SIG-M5 (cell line): ENCODE data around the gene SLC49A3.
"Not testable (repeated sequence)": the region's sequence is repeated elsewhere in the genome, so short reads cannot be mapped to it uniquely, and the experiment has no call there.

Experiments
- DNase-seq: peaks from one replicate; lab custom pipeline; 2025; lab: John Stamatoyannopoulos, UW

The SLC49A3 gene

DNA sequence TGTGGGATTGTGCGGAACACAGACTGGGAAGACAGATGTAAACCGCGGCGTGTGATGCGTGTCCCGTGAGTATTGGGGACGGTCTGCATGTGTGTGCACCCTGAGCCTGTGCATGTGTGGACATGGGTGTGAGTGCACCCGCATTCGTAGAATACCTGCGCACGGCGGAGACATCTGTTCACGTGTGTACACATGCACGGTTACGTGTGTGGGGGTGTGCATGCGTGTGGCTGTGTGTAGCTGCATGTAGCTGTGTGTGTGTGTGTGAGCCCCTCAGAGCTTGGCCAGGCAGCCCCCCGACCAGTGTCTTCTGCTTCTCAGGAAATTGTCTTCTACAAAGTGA is 34.5 kb downstream of the SLC49A3 start:
- no peak for DNase-seq

- DNase-seq, result no peak
Observed at GRCh38 chr4:653831-654502, 35.0 kb downstream of the SLC49A3 start.

- no peak for DNase-seq
Observed at GRCh38 chr4:653080-653821, 35.7 kb downstream of the SLC49A3 start.

DNA sequence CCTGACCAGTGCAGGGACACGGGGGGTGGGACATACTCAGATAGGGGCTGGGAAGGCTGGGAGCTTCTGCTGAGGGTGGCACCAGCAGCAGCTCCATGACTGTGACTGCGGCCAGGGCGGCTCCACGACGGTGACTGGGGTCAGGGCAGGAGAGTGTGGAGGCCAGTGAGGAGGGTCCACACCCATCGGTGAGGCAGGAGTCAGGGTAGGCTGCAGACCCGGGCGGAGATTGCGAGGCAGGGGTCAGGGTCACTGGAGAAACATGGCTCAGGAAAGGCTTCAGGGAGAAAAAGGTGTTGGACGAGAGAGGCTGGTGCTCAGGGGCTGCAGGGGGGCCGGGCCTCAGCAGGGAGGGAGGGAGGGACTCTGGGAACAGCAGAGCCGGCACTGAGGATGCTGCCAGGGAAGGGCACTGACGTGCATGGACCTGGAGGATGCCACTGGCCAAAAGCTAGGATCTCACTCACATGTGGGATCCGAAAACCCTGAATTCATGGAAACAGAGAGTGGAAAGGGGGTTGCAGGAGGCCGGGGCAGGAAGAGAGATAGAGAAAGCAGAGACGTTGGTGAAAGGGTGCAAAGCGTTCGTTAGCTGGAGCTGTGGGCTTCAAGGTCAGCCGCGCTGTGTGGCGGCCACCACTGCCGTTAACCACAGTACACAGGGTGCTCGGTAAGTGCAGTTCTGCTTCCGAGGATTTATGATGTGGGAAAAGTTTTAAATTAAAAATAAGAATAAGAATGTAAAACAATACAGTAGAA is 36.9 kb downstream of the SLC49A3 start:
- no peak for DNase-seq

DNA sequence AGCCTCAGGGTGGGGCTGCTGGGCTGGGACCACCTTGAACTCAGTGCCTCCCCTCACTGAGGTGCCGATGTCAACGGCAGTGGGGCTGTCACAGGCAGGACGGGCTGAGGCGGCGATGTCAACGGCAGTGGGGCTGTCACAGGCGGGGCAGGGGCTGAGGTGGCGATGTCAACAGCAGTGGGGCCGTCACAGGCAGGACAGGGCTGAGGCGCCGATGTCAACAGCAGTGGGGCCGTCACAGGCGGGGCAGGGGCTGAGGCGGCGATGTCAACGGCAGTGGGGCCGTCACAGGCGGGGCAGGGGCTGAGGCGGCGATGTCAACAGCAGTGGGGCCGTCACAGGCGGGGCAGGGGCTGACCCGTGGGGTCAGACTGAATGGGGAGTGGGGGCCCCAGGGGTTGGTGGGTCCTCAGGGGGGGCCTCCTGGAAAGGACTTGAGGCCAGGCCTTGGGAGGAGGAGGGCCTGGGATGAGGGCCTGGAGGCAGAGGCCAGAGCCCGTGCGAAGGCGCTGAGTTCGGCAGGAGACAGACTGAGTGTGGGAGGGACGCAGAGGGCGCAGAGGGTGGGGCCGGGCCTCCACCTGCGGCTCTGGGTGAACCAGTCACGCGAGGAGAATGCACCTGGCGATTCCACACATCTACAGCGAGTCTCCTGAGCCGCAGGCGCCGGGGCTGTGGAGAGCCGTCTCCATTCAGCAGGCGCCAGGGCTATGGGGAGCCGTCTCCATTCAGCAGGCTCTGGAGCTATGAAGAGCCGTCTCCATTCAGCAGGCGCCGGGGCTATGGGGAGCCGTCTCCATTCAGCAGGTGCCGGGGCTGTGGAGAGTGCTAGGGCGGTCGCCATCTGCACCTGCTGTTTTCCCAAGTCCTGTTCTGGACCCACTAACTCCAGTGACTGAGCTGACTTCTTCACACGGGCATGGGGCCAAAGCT is 37.7 kb downstream of the SLC49A3 start:
- DNase-seq, result no peak

GRCh38 chr4:650461-650860 is 38.5 kb downstream of the SLC49A3 start:
- no peak for DNase-seq

DNA sequence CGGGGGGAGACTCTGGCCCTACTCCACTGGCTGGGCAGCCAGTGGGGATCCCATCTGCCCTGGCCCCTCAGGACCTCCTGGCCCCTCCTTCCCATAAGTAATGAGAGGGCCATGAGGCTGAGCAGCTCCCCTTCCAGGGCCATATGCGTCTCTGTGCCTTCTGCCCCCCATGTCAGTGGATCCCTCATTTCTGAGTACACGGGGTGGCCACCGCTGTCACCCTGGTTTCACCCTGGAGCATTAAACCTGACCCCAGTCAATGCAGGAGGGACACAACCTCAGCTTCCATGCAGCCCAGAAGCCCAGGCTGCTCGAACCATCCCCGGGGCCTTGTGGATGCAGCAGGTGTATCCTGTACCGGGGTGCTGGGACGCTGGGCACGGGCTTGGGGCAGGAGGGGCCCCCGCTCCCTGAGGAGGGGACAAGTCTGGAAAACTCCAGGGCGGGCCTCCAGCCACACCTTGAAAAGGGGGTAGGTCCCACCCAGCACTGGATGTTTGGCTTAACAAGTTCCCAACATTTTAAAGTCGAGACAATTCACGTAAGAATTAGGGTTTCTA is 39.1 kb downstream of the SLC49A3 start:
- no peak for DNase-seq

GRCh38 chr4:649293-649625 is 39.7 kb downstream of the SLC49A3 start:
- no peak for DNase-seq

- no peak for DNase-seq
Observed at GRCh38 chr4:648579-649292, 40.2 kb downstream of the SLC49A3 start.

DNA sequence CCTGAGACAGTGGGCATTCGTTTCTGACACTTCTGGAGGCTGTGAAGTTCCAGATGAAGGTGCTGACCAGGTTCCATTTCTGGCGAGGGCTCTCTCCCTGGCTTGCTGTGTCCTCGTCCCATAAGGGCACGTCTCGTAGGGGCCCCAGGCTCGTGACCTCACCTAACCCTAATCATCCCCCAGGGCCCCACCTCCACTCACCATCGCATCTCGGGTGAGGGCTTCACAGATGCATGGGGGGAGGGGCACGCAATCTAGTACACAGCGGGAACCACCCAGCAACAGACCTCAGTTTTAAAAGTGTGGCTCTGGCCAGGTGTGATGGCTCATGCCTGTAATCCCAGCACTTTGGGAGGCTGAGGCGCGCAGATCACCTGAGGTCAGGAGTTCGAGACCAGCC is 41.5 kb downstream of the SLC49A3 start:
- DNase-seq, result no peak

- DNase-seq, result no peak
Observed at GRCh38 chr4:646460-646859, 42.5 kb downstream of the SLC49A3 start.

GRCh38 chr4:642366-642765 is 46.6 kb downstream of the SLC49A3 start:
- not testable (repeated sequence) for DNase-seq

DNA sequence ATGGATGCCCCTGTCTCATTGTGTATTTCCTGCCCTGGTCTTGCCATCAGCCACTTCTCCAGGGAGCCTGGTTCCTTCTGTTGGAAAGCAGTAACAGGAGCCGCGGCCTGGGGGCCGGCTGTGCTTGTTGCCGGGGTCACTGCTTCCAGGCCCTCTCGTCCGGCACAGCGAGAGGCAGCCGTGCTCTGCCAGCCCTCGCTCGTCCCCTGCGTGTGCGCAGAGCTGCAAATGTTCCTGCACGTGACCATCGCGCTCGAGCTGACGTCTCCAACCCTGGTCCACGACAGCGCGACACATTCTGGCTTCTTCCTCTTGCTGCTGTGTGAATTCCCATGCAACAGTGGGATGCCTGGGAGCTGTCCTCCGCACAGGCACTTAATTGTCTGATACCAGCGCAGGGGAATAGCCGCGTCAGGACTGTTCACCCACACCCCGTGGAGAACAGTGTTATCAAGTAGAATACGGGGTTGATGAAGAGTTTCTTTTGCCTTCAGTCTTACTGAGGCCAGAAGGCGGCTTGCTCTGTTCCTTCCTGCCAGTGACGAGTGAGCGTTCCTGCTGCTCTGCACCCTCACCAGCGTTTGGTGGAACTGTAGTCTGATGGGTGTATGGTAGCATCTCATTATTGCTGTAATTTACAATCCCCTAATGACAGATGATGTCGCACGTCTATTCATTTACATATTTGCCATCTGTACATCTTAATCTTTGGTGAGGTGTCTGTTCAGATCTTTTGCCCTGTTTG is 51.2 kb downstream of the SLC49A3 start:
- DNase-seq, result no peak

DNA sequence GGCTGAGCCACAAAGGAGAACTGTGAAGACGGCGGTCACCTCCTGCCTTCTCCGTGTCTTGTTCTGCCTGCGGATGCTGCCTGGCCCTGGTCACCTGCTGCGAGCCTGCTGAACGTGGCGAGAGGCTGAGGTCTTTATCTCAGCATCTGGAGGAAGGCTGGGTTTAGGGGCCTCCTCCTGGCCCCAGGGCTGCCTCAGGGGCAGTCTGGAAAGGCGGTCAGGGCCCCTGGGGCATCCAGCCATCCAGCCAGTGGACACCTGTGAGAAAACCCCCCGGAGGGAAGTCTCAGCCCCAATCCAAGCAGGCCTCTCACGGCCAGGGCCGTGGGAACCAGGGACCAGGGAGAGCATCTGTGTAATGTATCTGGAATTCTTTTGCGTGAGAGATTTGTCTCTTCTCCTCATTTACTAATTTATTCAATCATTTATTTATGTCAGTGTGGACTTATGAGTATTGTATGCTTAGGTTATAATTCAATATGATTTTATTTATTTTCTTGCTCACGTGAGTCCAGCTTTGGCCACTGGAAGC is 52.3 kb downstream of the SLC49A3 start:
- no peak for DNase-seq

- DNase-seq, result no peak
Observed at GRCh38 chr4:635851-636627, 52.9 kb downstream of the SLC49A3 start.

- not testable (repeated sequence) for DNase-seq
Observed at GRCh38 chr4:635066-635835, 53.7 kb downstream of the SLC49A3 start.

- no peak for DNase-seq
Observed at GRCh38 chr4:634599-634985, 54.4 kb downstream of the SLC49A3 start.

DNA sequence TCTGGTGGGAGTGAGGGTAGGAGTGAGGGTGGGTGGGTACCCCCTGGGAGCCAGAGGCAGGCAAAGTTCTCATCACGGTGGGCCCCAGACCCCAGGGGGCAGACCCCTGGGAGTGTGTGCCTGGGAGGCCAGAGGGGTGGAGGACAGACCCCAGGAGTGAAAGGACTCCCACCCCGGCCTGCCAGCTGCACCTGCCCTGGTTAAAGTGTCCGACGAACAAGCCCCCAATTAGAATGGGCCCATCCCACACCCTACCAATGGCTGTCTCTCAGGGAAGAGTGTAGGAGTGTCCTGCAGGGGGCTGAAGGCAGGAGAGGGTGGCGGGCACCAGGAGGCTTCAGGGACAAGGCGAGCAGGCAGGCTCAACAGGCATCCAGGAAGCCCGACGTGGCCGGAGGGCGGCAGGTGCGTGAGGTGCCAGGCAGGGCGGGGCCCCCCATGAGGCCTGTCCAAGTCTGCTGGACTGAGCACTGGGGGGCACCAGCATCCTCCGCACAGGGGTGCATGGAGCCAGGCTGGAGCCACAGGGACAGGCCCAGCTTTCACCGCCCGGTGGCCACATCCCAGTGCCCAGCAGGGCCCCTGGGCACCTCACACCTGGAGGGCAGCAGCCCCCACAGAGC is 54.9 kb downstream of the SLC49A3 start:
- no peak for DNase-seq
